ENCODE results near the gene PHOSPHO1.

GRCh38 chr17:49224198-49224996, 6.2 kb downstream of the PHOSPHO1 start:
- TF ChIP-seq CTCF (conservative IDR thresholded peaks at IDR 0.05) (no peak), ZFX (IDR thresholded peaks at IDR 0.05) (no peak)

Data from C4-2B (cell line).